HepG2 (cell line): ENCODE data around the gene HSPA1A. TPM values are rescaled to one million over a fixed set of nuclear protein-coding genes. Genes with fewer than 3 reads are reported as not detected.

ENCODE experiments used
- ARID2 ChIP-seq: sonication (generic); formaldehyde crosslinking; IDR thresholded peaks from 2 replicates; pipeline ENCODE4 v1.8.1; 2022; ENCODE audit warnings: mild to moderate bottlenecking, missing genetic modification reagents, borderline replicate concordance
- CREB1 ChIP-seq, 2 experiments: fragments of 450-650 bp in 1 of 2; IDR thresholded peaks; 2 replicates each; pipeline ENCODE4 v1.6.1; 2016 to 2017; ENCODE audit warnings: control low read depth in 1 of 2, mild to moderate bottlenecking in 1 of 2, missing compliant biosample characterization in 1 of 2, missing genetic modification characterization in 1 of 2
- FOXC1 ChIP-seq: sonication (generic); formaldehyde crosslinking; IDR thresholded peaks from 2 replicates; pipeline ENCODE4 v1.8.0; 2022; ENCODE audit warnings: mild to moderate bottlenecking, missing genetic modification reagents, borderline replicate concordance
- GATA4 ChIP-seq: sonication (generic); IDR thresholded peaks from 2 replicates; pipeline ENCODE4 v1.6.1; 2016; ENCODE audit warnings: antibody characterized with exemption, low read depth, borderline replicate concordance
- MTF2 ChIP-seq: sonication (generic); formaldehyde crosslinking; IDR thresholded peaks from 2 replicates; pipeline ENCODE4 v1.5.0; 2020; ENCODE audit warnings: missing genetic modification reagents, borderline replicate concordance
- NFKB2 ChIP-seq: sonication (generic); formaldehyde crosslinking; IDR thresholded peaks from 2 replicates; pipeline ENCODE4 v1.4.0; 2020; ENCODE audit warnings: missing genetic modification reagents, borderline replicate concordance
- NKX3-1 ChIP-seq: sonication (generic); formaldehyde crosslinking; IDR thresholded peaks from 2 replicates; pipeline ENCODE4 v1.5.0; 2020; ENCODE audit warnings: missing genetic modification reagents
- REXO4 ChIP-seq: sonication (generic); formaldehyde crosslinking; IDR thresholded peaks from 2 replicates; pipeline ENCODE4 v1.8.0; 2022; ENCODE audit warnings: missing genetic modification reagents, mild to moderate bottlenecking, borderline replicate concordance
- SIN3B ChIP-seq: fragments of 150-350 bp; IDR thresholded peaks from 2 replicates; pipeline ENCODE4 v1.6.1; 2014; ENCODE audit warnings: low read length
- TAF15 ChIP-seq: fragments of 200-400 bp; formaldehyde crosslinking; IDR thresholded peaks from one replicate; pipeline ENCODE4 v1.6.1; 2018; ENCODE audit warnings: mild to moderate bottlenecking, low read depth, low read length; ENCODE audit not compliant: poor library complexity, severe bottlenecking
- U2AF2 ChIP-seq: fragments of 200-400 bp; formaldehyde crosslinking; IDR thresholded peaks from 2 replicates; pipeline ENCODE4 v1.6.1; 2017; ENCODE audit warnings: low read depth, mild to moderate bottlenecking, low read length
- ZNF552 ChIP-seq: sonication (generic); formaldehyde crosslinking; IDR thresholded peaks from 2 replicates; pipeline ENCODE4 v1.9.0; 2022; ENCODE audit warnings: missing genetic modification reagents, mild to moderate bottlenecking, borderline replicate concordance
- ZNF773 ChIP-seq: sonication (generic); formaldehyde crosslinking; IDR thresholded peaks from 2 replicates; pipeline ENCODE4 v1.4.0; 2020; ENCODE audit warnings: missing genetic modification reagents, borderline replicate concordance
- polyA plus RNA-seq, 8 experiments: library from polyadenylated mRNA; depleted of rRNA in 3 of 8; stranded (reverse) in 7 of 8; unstranded in 1 of 8; fragments of >200 nt; fragmentation: Illumina TruSeq in 4 of 8; extraction: Trizol in 4 of 8; gene quantifications; 2 replicates each; pipeline versions ENCODE4 v1.2.1 to v1.2.3, GENCODE V29; 2011 to 2016; ENCODE audit warnings: low read depth in 4 of 8, missing spikeins in 1 of 8, mixed read lengths in 1 of 8; ENCODE audit not compliant: insufficient read depth in 1 of 8
- total RNA-seq, 5 experiments: library from RNA; depleted of rRNA; stranded (reverse); fragments of >200 nt; fragmentation: Illumina TruSeq; extraction: Trizol; gene quantifications; 2 replicates each; pipeline ENCODE4 v1.2.3, GENCODE V29; 2016; ENCODE audit warnings: low read depth in 1 of 5
- TF ChIP-seq, protein P1 (sequence below): sonication (generic); formaldehyde crosslinking; IDR thresholded peaks from 2 replicates; pipeline ENCODE4 v1.5.1; 2020; ENCODE audit warnings: missing genetic modification reagents, mild to moderate bottlenecking, borderline replicate concordance
- TF ChIP-seq, protein P2 (sequence below): sonication (generic); formaldehyde crosslinking; IDR thresholded peaks from 2 replicates; pipeline ENCODE4 v1.4.0; 2020; ENCODE audit warnings: missing genetic modification reagents, borderline replicate concordance
- TF ChIP-seq, protein P3 (sequence below): sonication (generic); formaldehyde crosslinking; IDR thresholded peaks from 2 replicates; pipeline ENCODE4 v1.8.0; 2022; ENCODE audit warnings: missing genetic modification reagents, mild to moderate bottlenecking, inconsistent platforms, borderline replicate concordance
- TF ChIP-seq, protein P4 (sequence below): sonication (generic); formaldehyde crosslinking; IDR thresholded peaks from 2 replicates; pipeline ENCODE4 v1.9.0; 2021; ENCODE audit warnings: missing genetic modification reagents, mild to moderate bottlenecking, borderline replicate concordance

Gene HSPA1A
- total and polyA plus RNA-seq, 2 of the 13 experiments (the other 11 are each of a cell fraction or from before 2014, with no cell fraction given) = 44.5 to 85.0 TPM

DNA sequence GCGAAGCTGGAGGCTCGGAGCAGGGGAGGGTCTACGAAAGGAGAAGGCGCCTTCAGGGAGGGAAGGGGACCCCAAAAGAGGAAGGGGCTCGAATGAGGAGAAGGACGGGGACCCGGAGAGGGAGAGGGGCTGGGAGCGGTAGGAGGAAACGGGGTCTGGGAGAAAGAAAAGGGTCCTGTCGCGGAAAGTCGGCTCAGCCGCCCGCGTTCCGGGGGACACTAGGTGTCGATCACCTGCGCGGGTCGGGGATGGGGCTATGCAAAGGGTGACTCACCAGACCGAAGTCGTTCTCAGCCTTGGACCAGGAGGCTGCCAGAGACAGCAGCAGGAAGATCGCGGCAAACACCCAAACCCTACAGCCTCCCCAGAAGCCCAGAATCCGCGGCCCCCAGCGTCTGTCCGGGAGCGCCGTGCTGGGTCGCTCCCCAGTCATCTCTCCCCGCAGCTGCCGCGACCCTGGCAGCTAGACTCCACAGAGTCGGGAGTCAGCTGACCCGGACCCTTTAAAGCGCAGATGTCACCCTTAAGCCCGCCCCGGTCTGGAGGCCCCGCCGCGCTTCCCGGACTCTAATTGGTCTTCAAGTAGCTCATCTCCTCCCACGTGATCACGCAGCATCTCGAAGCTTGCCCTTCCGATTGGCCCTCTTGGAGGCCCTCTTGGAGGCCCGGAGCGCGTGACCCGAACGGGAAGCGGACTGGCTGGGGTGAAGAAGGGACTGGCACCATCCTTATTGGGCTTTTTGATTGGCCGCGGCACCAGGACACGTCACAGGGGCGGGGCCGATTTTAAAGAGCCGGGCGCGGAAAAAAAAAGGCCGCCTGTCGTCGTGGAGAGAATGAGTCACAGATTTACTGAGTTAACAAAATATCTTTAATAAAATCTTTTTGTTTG is 47.2 kb downstream of the HSPA1A start, which contains the start of gene NEU1 (continued):
- TF ChIP-seq, protein P1, sequence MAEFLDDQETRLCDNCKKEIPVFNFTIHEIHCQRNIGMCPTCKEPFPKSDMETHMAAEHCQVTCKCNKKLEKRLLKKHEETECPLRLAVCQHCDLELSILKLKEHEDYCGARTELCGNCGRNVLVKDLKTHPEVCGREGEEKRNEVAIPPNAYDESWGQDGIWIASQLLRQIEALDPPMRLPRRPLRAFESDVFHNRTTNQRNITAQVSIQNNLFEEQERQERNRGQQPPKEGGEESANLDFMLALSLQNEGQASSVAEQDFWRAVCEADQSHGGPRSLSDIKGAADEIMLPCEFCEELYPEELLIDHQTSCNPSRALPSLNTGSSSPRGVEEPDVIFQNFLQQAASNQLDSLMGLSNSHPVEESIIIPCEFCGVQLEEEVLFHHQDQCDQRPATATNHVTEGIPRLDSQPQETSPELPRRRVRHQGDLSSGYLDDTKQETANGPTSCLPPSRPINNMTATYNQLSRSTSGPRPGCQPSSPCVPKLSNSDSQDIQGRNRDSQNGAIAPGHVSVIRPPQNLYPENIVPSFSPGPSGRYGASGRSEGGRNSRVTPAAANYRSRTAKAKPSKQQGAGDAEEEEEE (CRISPR knock-in tag) = peak; percentile 93; the same call in 1 of the 2 replicates
- TF ChIP-seq NKX3-1 (peak; percentile 97), ZNF552 (CRISPR knock-in tag) (no peak), U2AF2 (peak; percentile 90; the same call in 1 of the 2 replicates), FOXC1 (CRISPR knock-in tag) (peak; percentile 86; the same call in 1 of the 2 replicates), MTF2 (no peak), REXO4 (peak; percentile 62; the same call in 1 of the 2 replicates), CREB1 (IDR thresholded peaks at IDR 0.05) (peak; percentile 97), CREB1 (CRISPR knock-in tag; IDR thresholded peaks at IDR 0.05) (peak; percentile 96), SIN3B (peak; percentile 88), GATA4 (peak; percentile 96), NFKB2 (CRISPR knock-in tag) (peak; percentile 87; the same call in 1 of the 2 replicates), TAF15 (peak; percentile 99), ARID2 (CRISPR knock-in tag) (0 out of 2 replicates have a peak, but pooled peaks have one; percentile 74), ZNF773 (CRISPR knock-in tag) (no peak; the same call in 1 of the 2 replicates)
- TF ChIP-seq, protein P2, sequence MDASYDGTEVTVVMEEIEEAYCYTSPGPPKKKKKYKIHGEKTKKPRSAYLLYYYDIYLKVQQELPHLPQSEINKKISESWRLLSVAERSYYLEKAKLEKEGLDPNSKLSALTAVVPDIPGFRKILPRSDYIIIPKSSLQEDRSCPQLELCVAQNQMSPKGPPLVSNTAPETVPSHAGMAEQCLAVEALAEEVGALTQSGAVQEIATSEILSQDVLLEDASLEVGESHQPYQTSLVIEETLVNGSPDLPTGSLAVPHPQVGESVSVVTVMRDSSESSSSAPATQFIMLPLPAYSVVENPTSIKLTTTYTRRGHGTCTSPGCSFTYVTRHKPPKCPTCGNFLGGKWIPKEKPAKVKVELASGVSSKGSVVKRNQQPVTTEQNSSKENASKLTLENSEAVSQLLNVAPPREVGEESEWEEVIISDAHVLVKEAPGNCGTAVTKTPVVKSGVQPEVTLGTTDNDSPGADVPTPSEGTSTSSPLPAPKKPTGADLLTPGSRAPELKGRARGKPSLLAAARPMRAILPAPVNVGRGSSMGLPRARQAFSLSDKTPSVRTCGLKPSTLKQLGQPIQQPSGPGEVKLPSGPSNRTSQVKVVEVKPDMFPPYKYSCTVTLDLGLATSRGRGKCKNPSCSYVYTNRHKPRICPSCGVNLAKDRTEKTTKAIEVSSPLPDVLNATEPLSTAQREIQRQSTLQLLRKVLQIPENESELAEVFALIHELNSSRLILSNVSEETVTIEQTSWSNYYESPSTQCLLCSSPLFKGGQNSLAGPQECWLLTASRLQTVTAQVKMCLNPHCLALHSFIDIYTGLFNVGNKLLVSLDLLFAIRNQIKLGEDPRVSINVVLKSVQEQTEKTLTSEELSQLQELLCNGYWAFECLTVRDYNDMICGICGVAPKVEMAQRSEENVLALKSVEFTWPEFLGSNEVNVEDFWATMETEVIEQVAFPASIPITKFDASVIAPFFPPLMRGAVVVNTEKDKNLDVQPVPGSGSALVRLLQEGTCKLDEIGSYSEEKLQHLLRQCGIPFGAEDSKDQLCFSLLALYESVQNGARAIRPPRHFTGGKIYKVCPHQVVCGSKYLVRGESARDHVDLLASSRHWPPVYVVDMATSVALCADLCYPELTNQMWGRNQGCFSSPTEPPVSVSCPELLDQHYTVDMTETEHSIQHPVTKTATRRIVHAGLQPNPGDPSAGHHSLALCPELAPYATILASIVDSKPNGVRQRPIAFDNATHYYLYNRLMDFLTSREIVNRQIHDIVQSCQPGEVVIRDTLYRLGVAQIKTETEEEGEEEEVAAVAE (CRISPR knock-in tag) = peak; percentile 98
- TF ChIP-seq, protein P3, sequence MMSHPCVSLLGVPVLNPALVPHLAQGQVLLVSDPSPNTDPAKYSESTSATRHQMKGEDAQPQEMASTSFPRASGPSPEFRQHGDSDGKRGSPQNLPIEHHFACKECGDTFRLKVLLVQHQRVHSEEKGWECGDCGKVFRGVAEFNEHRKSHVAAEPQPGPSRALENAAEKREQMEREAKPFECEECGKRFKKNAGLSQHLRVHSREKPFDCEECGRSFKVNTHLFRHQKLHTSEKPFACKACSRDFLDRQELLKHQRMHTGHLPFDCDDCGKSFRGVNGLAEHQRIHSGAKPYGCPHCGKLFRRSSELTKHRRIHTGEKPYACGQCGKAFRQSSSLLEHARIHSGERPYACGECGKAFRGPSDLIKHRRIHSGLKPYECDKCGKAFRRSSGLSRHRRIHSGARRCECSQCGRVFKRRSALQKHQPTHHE (CRISPR knock-in tag) = peak; percentile 95
- TF ChIP-seq, protein P4, sequence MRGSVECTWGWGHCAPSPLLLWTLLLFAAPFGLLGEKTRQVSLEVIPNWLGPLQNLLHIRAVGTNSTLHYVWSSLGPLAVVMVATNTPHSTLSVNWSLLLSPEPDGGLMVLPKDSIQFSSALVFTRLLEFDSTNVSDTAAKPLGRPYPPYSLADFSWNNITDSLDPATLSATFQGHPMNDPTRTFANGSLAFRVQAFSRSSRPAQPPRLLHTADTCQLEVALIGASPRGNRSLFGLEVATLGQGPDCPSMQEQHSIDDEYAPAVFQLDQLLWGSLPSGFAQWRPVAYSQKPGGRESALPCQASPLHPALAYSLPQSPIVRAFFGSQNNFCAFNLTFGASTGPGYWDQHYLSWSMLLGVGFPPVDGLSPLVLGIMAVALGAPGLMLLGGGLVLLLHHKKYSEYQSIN (CRISPR knock-in tag) = no peak
